GM18951 (cell line): ENCODE data around the gene SNED1.

ENCODE experiments used
- POLR2A ChIP-seq: IDR thresholded peaks from 4 replicates; pipeline ENCODE4 v1.6.1; 2011; ENCODE audit warnings: mild to moderate bottlenecking; ENCODE audit not compliant: insufficient read length, insufficient read depth; ENCODE audit errors: extremely low read depth
- in situ Hi-C: fragments of 300-500 bp; cut with MboI; formaldehyde crosslinking; loops from one replicate; pipeline ENCODE4 v1.12.0; 2022; ENCODE audit warnings: low sequenced_read_pairs, mixed read lengths, inconsistent platforms; ENCODE audit not compliant: unreplicated experiment

SNED1 gene

DNA sequence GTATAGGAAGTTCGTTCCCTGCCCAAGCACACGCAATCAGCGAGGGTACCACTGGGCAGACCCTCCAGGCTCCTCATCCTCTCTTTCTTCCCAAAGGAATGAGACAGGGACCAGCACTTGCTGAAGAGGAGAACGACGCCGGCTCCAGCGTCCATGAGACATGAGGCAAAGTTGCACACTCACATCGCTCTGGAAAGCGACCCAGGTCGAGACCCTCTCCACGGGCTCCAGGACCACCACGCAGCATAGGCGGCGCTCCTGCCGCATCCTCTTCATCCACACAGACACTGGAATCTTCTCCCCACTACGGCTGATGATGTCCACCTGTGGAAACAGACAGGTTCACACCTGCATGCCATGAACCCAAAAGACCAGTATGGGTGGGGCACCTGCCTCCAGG, 140.1 kb downstream of the SNED1 start:
- in situ Hi-C loops: no loop called here
- TF ChIP-seq POLR2A: no peak

GRCh38 chr2:241139531-241140444, 141.4 kb downstream of the SNED1 start:
- TF ChIP-seq POLR2A: no peak
- in situ Hi-C loops: no loop called here

DNA sequence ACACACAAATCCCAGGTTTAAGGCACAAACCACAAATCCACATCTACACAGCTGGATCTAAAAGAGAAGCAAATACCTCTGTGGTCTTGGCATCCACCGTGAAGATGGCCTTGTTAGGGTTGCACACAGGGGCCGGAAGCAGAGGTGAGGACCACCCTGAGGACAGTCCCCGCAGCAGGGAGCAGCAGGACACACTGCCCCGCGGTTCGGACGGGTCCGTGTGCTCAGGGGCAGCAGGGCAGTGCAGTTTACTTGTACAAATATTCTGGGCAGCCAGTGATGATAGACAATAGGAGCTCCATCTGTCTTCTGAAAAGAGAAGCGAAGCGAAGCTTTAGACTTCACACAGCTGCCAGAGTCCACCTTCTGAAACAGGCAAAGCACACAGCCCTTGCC, 142.0 kb downstream of the SNED1 start:
- in situ Hi-C loops: no loop called here
- TF ChIP-seq POLR2A: no peak

- no peak for TF ChIP-seq POLR2A
Measured at GRCh38 chr2:241141214-241141770, 142.9 kb downstream of the SNED1 start.

DNA sequence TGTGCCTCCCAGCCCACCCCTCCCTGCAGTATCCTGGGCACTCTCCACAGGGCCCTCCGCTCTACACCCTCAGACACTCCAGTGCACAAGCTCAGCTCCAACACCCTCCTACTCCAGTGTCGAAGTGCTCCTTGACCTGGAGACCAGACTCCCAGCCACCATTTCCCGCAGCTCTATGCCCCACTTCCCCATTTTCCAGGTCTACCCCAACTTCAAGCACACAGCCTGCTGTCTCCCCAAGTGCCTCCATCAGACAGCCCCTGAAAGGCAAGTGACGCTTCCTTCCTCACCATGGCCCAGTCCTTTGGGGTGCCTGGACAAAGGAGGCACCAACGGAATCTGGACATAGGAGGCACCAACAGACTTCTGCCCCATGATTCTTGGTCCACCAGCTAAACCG, 143.6 kb downstream of the SNED1 start:
- in situ Hi-C loops: no loop called here
- no peak for TF ChIP-seq POLR2A

More at GRCh38 chr2:241141214-241141770, 142.9 kb downstream of the SNED1 start:
- in situ Hi-C loops: no loop called here

DNA sequence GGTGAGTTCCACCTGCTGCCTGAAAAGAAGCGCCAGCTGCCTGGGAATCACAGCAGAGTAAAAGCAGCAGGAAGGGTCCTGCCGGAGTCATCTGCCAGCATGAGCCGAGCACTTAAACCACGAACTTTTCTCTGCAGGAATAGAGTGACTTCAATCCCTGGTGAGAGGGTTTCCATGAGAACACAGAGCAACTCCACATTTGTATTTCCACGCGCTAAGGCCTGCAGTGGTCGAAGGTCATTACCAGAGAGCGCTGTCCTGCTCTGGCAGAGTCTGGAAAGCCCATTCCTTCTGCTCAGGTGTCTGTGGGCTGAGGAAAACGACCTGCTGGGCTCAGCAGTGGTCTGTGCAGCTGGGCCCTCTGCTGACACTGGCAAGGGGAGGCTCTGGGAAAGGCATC, 144.2 kb downstream of the SNED1 start:
- in situ Hi-C loops: no loop called here

More for the DNA sequence above, 144.2 kb downstream of the SNED1 start:
- TF ChIP-seq POLR2A: no peak
